T47D (cell line): ENCODE measurements around the gene NOS3.

Experiments used
- DNase-seq, 2 experiments: peaks; one replicate each; pipeline versions ENCODE4 v3.0.0 to v3.0.0-alpha.2; 2011 to 2012; ENCODE audit warnings: low read depth in 1 of 2, low spot score in 1 of 2
- JUND ChIP-seq: IDR thresholded peaks from 2 replicates; pipeline ENCODE4 v1.6.1; 2012; ENCODE audit warnings: low read depth
- in situ Hi-C: cut with HindIII; loops from 2 replicates; pipeline ENCODE4 v1.10.0; 2016; ENCODE audit warnings: low sequenced_read_pairs, low pct_unique_long_range_greater_than_20kb

NOS3 gene

DNA sequence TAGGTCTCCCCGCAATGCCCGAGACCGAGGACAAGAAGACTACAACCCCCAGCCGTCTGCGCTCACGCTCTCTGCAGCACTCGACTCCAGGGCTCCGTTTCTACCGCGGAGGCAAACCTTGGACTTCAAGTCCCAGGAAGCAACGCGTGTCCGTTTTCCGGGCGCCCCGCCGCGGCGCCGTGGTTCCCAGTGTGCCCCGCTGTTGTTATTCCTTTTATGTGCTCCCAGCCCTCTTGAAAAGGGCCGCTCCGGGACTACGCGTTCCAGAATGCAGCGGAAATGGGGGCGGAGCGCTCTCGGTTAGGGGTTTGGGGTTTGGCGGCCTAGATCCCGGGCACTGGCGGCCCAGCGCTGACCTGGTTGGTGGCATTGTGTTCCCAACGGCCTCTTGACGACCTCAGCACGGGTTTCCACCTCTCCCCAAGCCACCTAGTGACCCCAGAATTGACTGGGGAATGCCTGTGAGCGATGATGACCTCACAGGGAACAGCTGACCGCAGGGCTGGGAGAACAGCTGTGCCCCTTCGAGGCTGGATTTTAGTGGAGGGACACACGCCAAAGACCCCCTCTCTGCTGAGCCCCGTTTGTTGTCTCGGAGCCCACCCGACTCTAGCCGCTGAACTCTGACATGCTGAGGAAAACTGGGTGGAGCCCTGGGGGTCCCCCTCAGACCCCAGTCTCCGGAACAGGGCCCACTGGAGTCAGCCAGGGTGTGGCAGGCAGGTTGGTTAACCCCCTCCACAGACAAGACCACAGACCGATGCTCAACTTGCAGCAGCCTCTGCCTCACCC lies 67.4 kb downstream of the NOS3 start:
- TF ChIP-seq JUND = no peak
- in situ Hi-C loops = no loop called here
- peak; percentile 97 to 99 for DNase-seq

DNA sequence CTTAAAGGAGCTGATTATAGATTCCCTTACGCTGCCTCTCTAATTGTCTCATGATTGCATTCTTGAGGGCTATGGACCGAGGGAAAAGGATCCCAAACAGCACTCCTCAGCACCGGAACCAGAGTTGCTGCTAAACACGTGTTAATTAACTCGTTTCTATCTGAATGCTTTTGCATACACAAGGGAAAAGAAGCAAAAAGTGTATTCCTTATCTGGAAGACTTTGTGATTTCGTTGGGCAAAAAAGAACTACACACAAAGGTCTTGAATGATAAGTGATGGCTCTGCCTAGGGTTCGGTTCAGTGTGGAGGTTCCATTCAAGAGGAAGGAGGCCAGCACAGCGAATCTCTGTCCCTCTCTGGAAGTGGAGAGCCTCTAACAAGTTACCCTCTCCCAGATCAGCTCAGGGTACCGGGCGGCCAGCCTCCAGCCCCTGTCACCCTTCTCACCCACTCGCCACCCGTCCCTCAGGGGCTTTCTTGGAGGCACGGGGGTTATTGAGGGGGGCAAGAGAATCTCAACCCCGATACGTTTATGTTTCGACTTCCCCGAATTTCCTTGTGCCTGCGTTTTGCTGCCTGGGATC lies 68.1 kb downstream of the NOS3 start:
- in situ Hi-C loops = no loop called here
- no peak for TF ChIP-seq JUND
- DNase-seq = no peak

- in situ Hi-C loops = no loop called here
- TF ChIP-seq JUND = no peak
- DNase-seq = peak; percentile 76 to 81
Measured at GRCh38 chr7:151059367-151060112, 68.7 kb downstream of the NOS3 start, which contains the start of gene SLC4A2. SLC4A2 (plus strand) TSS chr7:151059589; CDS start chr7:151061988, 2,399 bp downstream.

- in situ Hi-C loops = no loop called here
- no peak for TF ChIP-seq JUND
- DNase-seq = no peak
Measured at GRCh38 chr7:151060113-151060415, 69.2 kb downstream of the NOS3 start.

- in situ Hi-C loops = no loop called here
- no peak for TF ChIP-seq JUND
- DNase-seq = peak in 1 of 2 experiments; percentile 68
Measured at GRCh38 chr7:151060416-151061212, 69.8 kb downstream of the NOS3 start.

DNA sequence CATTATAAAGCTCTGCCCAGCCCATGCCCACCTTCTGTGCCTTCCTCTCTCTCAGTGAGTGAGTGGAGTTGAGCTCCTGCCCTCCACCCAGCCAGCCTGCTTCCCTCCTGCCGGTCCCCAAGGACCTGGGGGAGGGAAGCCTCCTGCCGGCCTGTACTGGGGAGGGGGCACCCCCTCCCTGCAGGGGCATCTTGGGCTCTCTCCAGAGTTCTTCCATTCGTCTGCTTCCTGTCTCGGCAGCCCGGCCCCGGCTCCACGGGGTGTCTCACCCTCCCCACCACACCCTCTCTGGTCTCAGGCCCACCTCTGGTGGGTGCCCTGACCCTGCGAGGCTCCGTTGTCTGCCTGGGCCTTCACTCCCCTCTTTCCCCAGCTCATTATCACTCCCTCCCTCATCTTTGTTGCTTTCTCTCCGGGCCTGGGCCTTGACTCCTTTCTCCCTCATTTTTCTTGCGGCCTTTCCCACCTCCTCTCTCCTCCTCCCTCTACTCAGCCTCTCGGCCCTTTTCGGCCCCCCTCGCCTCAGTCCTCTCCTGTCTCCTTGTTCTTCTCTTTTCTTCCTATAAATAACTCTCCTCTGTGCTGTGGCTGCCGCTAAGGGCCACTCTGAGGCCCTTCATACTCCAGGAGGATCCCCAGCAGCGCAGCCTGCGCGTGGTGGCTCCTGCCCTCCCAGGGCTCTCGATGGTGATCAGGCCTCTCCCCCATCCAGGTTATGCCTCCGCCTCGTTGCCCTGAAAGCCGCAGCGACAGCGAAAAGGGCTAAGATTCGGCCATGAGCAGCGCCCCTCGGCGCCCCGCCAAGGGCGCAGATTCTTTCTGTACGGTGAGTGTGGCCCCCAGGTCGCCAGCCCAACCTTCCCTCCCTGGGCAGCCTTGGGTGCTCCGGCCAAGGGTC lies 70.6 kb downstream of the NOS3 start:
- in situ Hi-C loops = no loop called here
- no peak for DNase-seq
- no peak for TF ChIP-seq JUND

DNA sequence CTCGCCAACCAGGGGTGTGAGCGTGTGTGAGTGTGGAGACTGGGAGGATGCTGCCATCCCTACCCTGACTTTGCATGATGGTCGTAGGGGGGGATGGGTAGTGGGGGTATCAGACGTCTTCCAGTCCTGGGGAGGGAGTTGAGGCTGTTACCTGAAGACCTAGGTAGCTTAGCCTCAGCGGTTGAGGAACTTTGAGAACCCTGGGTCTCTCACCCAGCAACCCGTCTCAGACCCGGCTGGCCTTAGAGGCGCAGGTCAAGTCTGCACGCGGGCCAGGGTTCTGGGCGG lies 71.2 kb downstream of the NOS3 start:
- in situ Hi-C loops = no loop called here
- DNase-seq = no peak
- no peak for TF ChIP-seq JUND

DNA sequence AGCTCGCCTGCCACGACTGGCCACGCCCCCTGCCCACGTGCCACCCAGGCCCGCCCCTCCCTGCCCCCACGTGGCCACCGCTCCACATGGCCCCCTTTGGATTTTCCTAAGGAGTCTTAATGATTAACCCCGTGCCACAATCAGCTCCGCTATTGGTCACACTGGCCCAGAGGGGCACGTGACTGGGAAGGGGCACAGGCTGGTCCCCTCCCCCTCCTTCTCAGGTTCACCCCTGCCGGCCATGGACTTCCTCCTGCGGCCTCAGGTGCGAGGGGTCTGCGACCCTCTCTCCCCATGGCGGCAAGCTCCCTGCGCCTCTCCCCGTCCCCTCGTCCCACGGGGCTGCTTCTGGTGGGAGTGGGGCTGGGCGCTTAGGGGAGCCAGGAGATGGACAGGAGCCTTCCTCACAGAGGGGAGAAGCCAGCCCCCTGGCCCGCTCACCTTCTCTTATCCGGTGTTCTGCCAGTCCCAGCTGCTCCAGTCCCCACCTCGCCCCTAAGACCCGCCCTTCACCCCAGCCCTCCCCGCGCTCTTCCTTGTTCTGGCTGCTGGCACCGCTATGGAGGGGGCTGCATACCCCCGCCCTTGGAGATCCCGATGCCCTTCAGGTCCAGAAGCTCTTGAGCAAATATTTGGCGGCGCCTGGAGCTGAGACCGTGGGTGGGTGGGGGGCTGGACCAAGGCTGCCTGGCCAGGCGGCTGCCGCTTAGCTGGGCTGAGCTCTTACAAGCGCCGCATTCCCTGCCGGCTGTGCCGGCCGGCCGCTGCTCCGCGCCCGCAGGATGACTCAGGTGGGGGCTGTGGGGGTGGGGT lies 71.8 kb downstream of the NOS3 start:
- DNase-seq = no peak
- TF ChIP-seq JUND = no peak
- in situ Hi-C loops = no loop called here

DNA sequence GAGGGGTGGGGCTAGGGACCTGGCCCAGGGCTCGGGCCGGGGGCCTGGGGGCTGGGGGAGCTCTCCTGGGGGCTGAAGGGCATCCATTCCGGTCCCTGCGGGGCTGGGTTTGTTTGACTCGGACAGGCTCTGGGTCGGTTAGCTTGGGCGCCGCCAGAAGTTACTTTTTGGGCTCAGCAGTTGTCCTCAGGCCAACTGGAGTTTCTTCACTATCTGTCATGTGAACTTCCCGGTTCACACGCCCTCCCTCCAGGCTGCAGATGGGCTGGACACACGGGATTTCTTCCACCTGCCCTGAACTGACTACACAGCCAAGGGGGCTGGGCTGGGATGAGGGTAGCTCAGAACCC lies 72.4 kb downstream of the NOS3 start:
- in situ Hi-C loops = no loop called here
- no peak for DNase-seq
- TF ChIP-seq JUND = no peak
